ENCODE measurements around the gene TPRG1.

- TF ChIP-seq TCF7 (CRISPR knock-in tag; IDR thresholded peaks at IDR 0.05; ENCODE audit: low read depth) (no peak), FOXP1 (CRISPR knock-in tag; IDR thresholded peaks at IDR 0.05; ENCODE audit: borderline replicate concordance) (no peak)
Observed at GRCh38 chr3:189270248-189270832, 98.6 kb downstream of the TPRG1 start.
